MM.1S (cell line): ENCODE data around the gene MSRB1.

Source experiments
- DNase-seq: peaks from one replicate; pipeline ENCODE4 v3.0.0-alpha.2; 2015
- H2AFZ ChIP-seq: fragments of 300-600 bp; sonication (generic); 2 replicates; pipeline ENCODE4 v1.6.0; 2016; ENCODE audit warnings: antibody characterized with exemption, low read length
- H3F3A ChIP-seq: fragments of 300-600 bp; sonication (generic); 2 replicates; pipeline ENCODE4 v1.6.1; 2016; ENCODE audit warnings: mild to moderate bottlenecking, antibody characterized with exemption, low read length, moderate library complexity, mixed read lengths; ENCODE audit not compliant: insufficient read depth
- H3K27ac ChIP-seq: fragments of 300-600 bp; sonication (generic); 2 replicates; pipeline ENCODE4 v1.5.1; 2016; ENCODE audit warnings: mild to moderate bottlenecking, low read length
- H3K27me3 ChIP-seq: fragments of 300-600 bp; sonication (generic); replicated peaks from 2 replicates; pipeline ENCODE4 v1.6.0; 2016; ENCODE audit warnings: low read length; ENCODE audit not compliant: insufficient read depth
- H3K36me3 ChIP-seq: fragments of 300-600 bp; sonication (generic); replicated peaks from 2 replicates; pipeline ENCODE4 v1.6.1; 2016; ENCODE audit warnings: mild to moderate bottlenecking, low read length, mixed read lengths; ENCODE audit not compliant: insufficient read depth
- H3K4me1 ChIP-seq: fragments of 300-600 bp; sonication (generic); 2 replicates; pipeline ENCODE4 v1.6.1; 2016; ENCODE audit warnings: low read length, mixed read lengths
- H3K4me2 ChIP-seq: fragments of 300-600 bp; sonication (generic); 2 replicates; pipeline ENCODE4 v1.6.0; 2016; ENCODE audit warnings: low read depth, low read length
- H3K4me3 ChIP-seq: fragments of 300-600 bp; sonication (generic); 2 replicates; pipeline ENCODE4 v1.5.1; 2016; ENCODE audit warnings: low read length, mixed read lengths
- H3K79me2 ChIP-seq: fragments of 300-600 bp; sonication (generic); 2 replicates; pipeline ENCODE4 v1.6.1; 2016; ENCODE audit warnings: mixed run types, low read length, mixed read lengths
- H3K9ac ChIP-seq: fragments of 300-600 bp; sonication (generic); 2 replicates; pipeline ENCODE4 v1.6.1; 2016; ENCODE audit warnings: low read length, mixed read lengths
- H3K9me2 ChIP-seq: fragments of 300-600 bp; sonication (generic); replicated peaks from 2 replicates; pipeline ENCODE4 v1.6.1; 2016; ENCODE audit warnings: mild to moderate bottlenecking, low read length, mixed read lengths; ENCODE audit not compliant: insufficient read depth
- H3K9me3 ChIP-seq: fragments of 300-600 bp; sonication (generic); replicated peaks from 2 replicates; pipeline ENCODE4 v1.6.1; 2016; ENCODE audit warnings: mild to moderate bottlenecking, low read length, mixed read lengths; ENCODE audit not compliant: insufficient read depth
- H4K20me1 ChIP-seq: fragments of 300-600 bp; sonication (generic); 2 replicates; pipeline ENCODE4 v1.6.1; 2016; ENCODE audit warnings: mild to moderate bottlenecking, low read length, moderate library complexity, mixed read lengths; ENCODE audit not compliant: insufficient read depth
- CTCF ChIP-seq: fragments of 300-600 bp; sonication (generic); IDR thresholded peaks from 2 replicates; pipeline ENCODE4 v1.5.1; 2016; ENCODE audit warnings: antibody characterized with exemption, low read length, mixed read lengths
- EZH2 ChIP-seq: fragments of 300-600 bp; sonication (generic); optimal IDR thresholded peaks from 2 replicates; pipeline ENCODE3; 2017; ENCODE audit warnings: low read depth, mild to moderate bottlenecking, antibody characterized with exemption, low read length, mixed read lengths
- EZH2phosphoT487 ChIP-seq: fragments of 300-600 bp; sonication (generic); IDR thresholded peaks from 2 replicates; pipeline ENCODE4 v1.6.1; 2018; ENCODE audit warnings: antibody characterized with exemption, low read length

Gene MSRB1

DNA sequence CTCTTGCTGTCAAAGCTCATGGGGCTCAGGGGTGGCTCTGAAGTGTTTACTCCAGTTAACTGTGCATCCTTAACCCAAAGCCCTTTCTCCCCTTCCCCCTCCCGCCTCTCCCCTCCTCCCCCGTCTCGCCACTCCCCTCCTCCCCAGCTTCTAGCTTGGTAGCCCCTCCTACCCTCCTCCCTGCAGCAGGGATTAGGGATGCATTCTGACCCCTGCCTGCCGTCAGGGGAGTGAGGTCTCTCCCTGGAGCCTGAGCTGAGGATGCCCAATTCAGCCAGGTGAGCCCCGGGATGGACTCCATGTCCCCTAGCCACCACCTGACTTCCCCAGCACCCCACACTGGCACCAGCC is 26.4 kb downstream of the MSRB1 start:
- Histone ChIP-seq H3K27ac (no peak overlapping the region), H3K4me3 (no peak overlapping the region), H2AFZ (no peak overlapping the region), H3F3A (no peaks in the 10 kb centered on the region), H3K4me2 (no peak overlapping the region), H3K9me3 (no peaks in the 10 kb centered on the region), H3K9ac (no peak overlapping the region), H4K20me1 (no peaks in the 10 kb centered on the region), H3K36me3 (no peaks in the 10 kb centered on the region), H3K79me2 (no peaks in the 10 kb centered on the region), H3K9me2 (no peaks in the 10 kb centered on the region), H3K4me1 (no peaks in the 10 kb centered on the region), H3K27me3 (peaks cover 69% of the 10 kb centered on the region)
- TF ChIP-seq CTCF, result no peak
- no peak for TF ChIP-seq EZH2
- TF ChIP-seq EZH2phosphoT487, result no peak
- no peak for DNase-seq

DNA sequence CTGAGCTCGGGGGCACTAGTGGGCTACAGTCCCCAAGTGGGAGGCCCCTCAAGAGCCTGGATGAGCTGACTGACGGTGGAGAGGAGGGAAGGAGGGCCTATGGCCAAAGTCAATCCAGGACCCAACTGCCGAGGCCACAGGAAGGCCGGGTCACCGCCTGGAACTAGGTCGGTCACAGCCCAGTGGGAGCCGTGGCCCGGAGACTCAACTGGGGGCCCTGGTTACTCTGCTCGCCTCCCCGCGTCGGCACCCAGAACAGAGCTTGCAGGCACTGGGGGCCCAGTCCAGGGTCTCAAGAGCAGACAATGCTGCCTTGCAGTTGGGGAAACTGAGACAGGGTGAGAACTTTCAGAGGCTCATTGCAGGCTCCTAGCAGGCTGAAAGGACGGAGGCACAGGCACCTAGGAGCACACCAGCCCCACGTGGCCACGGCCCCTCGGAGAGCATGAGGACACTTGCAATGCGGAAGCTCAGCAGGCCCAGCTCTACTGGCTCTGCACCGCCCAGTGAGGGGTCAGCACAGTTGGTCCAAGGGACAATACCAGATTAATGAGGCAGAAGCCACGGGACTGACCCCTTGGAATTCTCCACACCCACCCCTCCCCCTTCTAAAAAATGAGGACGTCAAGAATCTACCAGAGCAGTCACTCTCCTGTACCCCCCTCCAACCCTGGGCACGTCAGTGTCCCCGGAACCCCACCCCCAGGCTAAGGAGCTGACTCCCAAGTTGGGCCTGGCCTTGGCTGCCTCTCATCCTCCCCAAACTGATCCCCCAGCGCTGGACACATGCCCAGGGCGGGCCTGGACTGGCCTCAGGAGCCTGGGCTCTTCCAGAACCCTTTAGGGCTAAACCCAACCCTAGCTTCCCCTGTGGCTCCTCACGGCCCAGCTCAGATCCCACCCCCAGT is 27.0 kb downstream of the MSRB1 start:
- Histone ChIP-seq H3K27me3 (peaks cover 67% of the 10 kb centered on the region), H3K9me2 (no peaks in the 10 kb centered on the region), H3K27ac (no peak overlapping the region), H3K36me3 (no peaks in the 10 kb centered on the region), H3K9ac (no peak overlapping the region), H2AFZ (no peak overlapping the region), H3K4me1 (no peaks in the 10 kb centered on the region), H3K79me2 (no peaks in the 10 kb centered on the region), H3F3A (no peaks in the 10 kb centered on the region), H4K20me1 (no peaks in the 10 kb centered on the region), H3K4me2 (no peak overlapping the region), H3K9me3 (no peaks in the 10 kb centered on the region), H3K4me3 (no peak overlapping the region)
- DNase-seq, result no peak
- TF ChIP-seq CTCF, result no peak

- Histone ChIP-seq H3K27me3 (peaks cover 57% of the 10 kb centered on the region), H4K20me1 (no peaks in the 10 kb centered on the region), H3K4me3 (no peak overlapping the region), H3K9me3 (no peaks in the 10 kb centered on the region), H3K4me1 (no peaks in the 10 kb centered on the region), H3F3A (no peaks in the 10 kb centered on the region), H3K36me3 (no peaks in the 10 kb centered on the region), H3K4me2 (no peak overlapping the region), H3K27ac (no peak overlapping the region), H2AFZ (no peak overlapping the region), H3K79me2 (no peaks in the 10 kb centered on the region), H3K9ac (no peak overlapping the region), H3K9me2 (no peaks in the 10 kb centered on the region)
- TF ChIP-seq EZH2 (no peak), EZH2phosphoT487 (no peak), CTCF (no peak)
- DNase-seq, result no peak
These were observed 28.0 kb downstream of the MSRB1 start for GRCh38 chr16:1914988-1915387.
